IMR-90 (cell line): ENCODE data around the gene DUS2. TPM values are rescaled to one million over a fixed set of nuclear protein-coding genes. Genes with fewer than 3 reads are reported as not detected.

ENCODE experiments used
- ATAC-seq: fragments of 200-7000 bp; cut with Tn5 transposase; 2 replicates; pipeline ENCODE4 v1.9.1; 2020; ENCODE audit warnings: low read depth, mild to moderate bottlenecking, moderate library complexity
- BruUV-seq: library from RNA; stranded (reverse); fragments of 400-500 nt; replicated peaks from 2 replicates; lab custom pipeline; 2021; lab: Mats Ljungman, UMichigan
- CTCF ChIA-PET: fragments of 300-600 bp; formaldehyde crosslinking; extraction: SDS; loops from one replicate; lab custom pipeline; 2021; ENCODE audit warnings: antibody characterized with exemption; lab: Yijun Ruan, JAX
- POLR2A ChIA-PET: fragments of 300-600 bp; sonication (Branson Sonifier 250); formaldehyde crosslinking; loops from one replicate; lab custom pipeline; 2022; ENCODE audit warnings: antibody characterized with exemption; ENCODE audit not compliant: unreplicated experiment; lab: Charles Lee
- DNase-seq: peaks from one replicate; pipeline ENCODE4 v3.0.0; 2013
- H2AFZ ChIP-seq: replicated peaks from 2 replicates; pipeline ENCODE3; 2013; ENCODE audit warnings: low read length, mild to moderate bottlenecking; ENCODE audit not compliant: poor library complexity
- H2AK5ac ChIP-seq: 2 replicates; pipeline ENCODE4 v1.6.1; 2013; ENCODE audit warnings: low read depth, low read length, inconsistent platforms
- H2AK9ac ChIP-seq: replicated peaks from 2 replicates; pipeline ENCODE3; 2013; ENCODE audit warnings: mild to moderate bottlenecking, low read depth, low read length, moderate library complexity; ENCODE audit not compliant: poor library complexity
- H2BK120ac ChIP-seq: 2 replicates; pipeline ENCODE4 v1.6.1; 2013; ENCODE audit warnings: low read depth, low read length, inconsistent platforms
- H2BK15ac ChIP-seq: 3 replicates; pipeline ENCODE4 v1.6.1; 2013; ENCODE audit warnings: low read depth, low read length, inconsistent platforms
- H2BK20ac ChIP-seq: 2 replicates; pipeline ENCODE4 v1.6.1; 2013; ENCODE audit warnings: low read depth, mild to moderate bottlenecking, inconsistent platforms, low read length, moderate library complexity
- H2BK5ac ChIP-seq: 2 replicates; pipeline ENCODE4 v1.6.1; 2013; ENCODE audit warnings: mild to moderate bottlenecking, low read depth, low read length, inconsistent platforms; ENCODE audit not compliant: poor library complexity, severe bottlenecking
- H3K14ac ChIP-seq: replicated peaks from 2 replicates; pipeline ENCODE4 v1.6.1; 2013; ENCODE audit warnings: low read depth, low read length, inconsistent platforms
- H3K18ac ChIP-seq: 2 replicates; pipeline ENCODE4 v1.6.1; 2013; ENCODE audit warnings: low read depth, low read length, control low read depth
- H3K23ac ChIP-seq: 2 replicates; pipeline ENCODE4 v1.6.1; 2013; ENCODE audit warnings: low read depth, low read length, inconsistent platforms
- H3K27ac ChIP-seq: 2 replicates; pipeline ENCODE4 v1.5.1; 2013; ENCODE audit warnings: mild to moderate bottlenecking, control low read depth, low read length; ENCODE audit not compliant: insufficient read depth
- H3K27me3 ChIP-seq: 2 replicates; pipeline ENCODE4 v1.6.1; 2013; ENCODE audit warnings: low read length; ENCODE audit not compliant: control insufficient read depth, insufficient read depth
- H3K36me3 ChIP-seq: 2 replicates; pipeline ENCODE4 v1.6.1; 2013; ENCODE audit warnings: low read length, mixed read lengths; ENCODE audit not compliant: control insufficient read depth, insufficient read depth
- H3K4ac ChIP-seq: 2 replicates; pipeline ENCODE4 v1.6.1; 2013; ENCODE audit warnings: low read depth, low read length, inconsistent platforms
- H3K4me1 ChIP-seq: 2 replicates; pipeline ENCODE4 v1.6.1; 2013; ENCODE audit warnings: low read length, mixed read lengths; ENCODE audit not compliant: control insufficient read depth, insufficient read depth
- H3K4me2 ChIP-seq: 2 replicates; pipeline ENCODE4 v1.6.1; 2013; ENCODE audit warnings: low read depth, mild to moderate bottlenecking, control low read depth, low read length, moderate library complexity
- H3K4me3 ChIP-seq: 2 replicates; pipeline ENCODE4 v1.5.1; 2013; ENCODE audit warnings: low read depth, mild to moderate bottlenecking, control low read depth, low read length, moderate library complexity; ENCODE audit not compliant: insufficient read depth
- H3K56ac ChIP-seq: 2 replicates; pipeline ENCODE4 v1.6.1; 2013; ENCODE audit warnings: low read length, inconsistent platforms; ENCODE audit not compliant: insufficient read depth; ENCODE audit errors: extremely low read depth
- H3K79me1 ChIP-seq, 2 experiments: 2 replicates each; pipeline ENCODE4 v1.6.1; 2013; ENCODE audit warnings: low read length in 2 of 2, inconsistent platforms in 1 of 2, low read depth in 1 of 2
- H3K9ac ChIP-seq: 2 replicates; pipeline ENCODE4 v1.6.1; 2013; ENCODE audit warnings: low read depth, low read length, control low read depth
- H3K9me1 ChIP-seq: 2 replicates; pipeline ENCODE4 v1.6.1; 2013; ENCODE audit warnings: low read length, inconsistent platforms; ENCODE audit not compliant: insufficient read depth
- H3K9me3 ChIP-seq: 2 replicates; pipeline ENCODE4 v1.6.1; 2013; ENCODE audit warnings: low read length; ENCODE audit not compliant: control insufficient read depth, insufficient read depth
- H4K20me1 ChIP-seq: 2 replicates; pipeline ENCODE4 v1.6.1; 2013; ENCODE audit warnings: low read length, inconsistent platforms; ENCODE audit not compliant: insufficient read depth
- H4K5ac ChIP-seq: 2 replicates; pipeline ENCODE4 v1.6.1; 2013; ENCODE audit warnings: mild to moderate bottlenecking, low read depth, low read length, control low read depth
- H4K8ac ChIP-seq, 2 experiments: 2 replicates each; pipeline ENCODE4 v1.6.1; 2013; ENCODE audit warnings: low read depth in 2 of 2, low read length in 2 of 2, control low read depth in 1 of 2, inconsistent platforms in 1 of 2
- H4K91ac ChIP-seq: 2 replicates; pipeline ENCODE4 v1.6.1; 2013; ENCODE audit warnings: low read depth, low read length, inconsistent platforms; ENCODE audit not compliant: insufficient read depth
- BHLHE40 ChIP-seq: fragments of 150-350 bp; IDR thresholded peaks from 2 replicates; pipeline ENCODE4 v1.6.1; 2016; ENCODE audit warnings: mild to moderate bottlenecking, low read depth, low read length
- FOS ChIP-seq: fragments of 150-350 bp; IDR thresholded peaks from 2 replicates; pipeline ENCODE4 v1.6.1; 2016; ENCODE audit warnings: low read depth, low read length
- NFE2L2 ChIP-seq: fragments of 150-350 bp; IDR thresholded peaks from 2 replicates; pipeline ENCODE4 v1.6.1; 2016; ENCODE audit warnings: low read depth, mild to moderate bottlenecking, low read length
- RAD21 ChIP-seq: IDR thresholded peaks from 2 replicates; pipeline ENCODE4 v1.6.1; 2012; ENCODE audit warnings: low read length, improper control_type of control experiment
- RCOR1 ChIP-seq: IDR thresholded peaks from 2 replicates; pipeline ENCODE4 v1.6.1; 2012; ENCODE audit warnings: mild to moderate bottlenecking, low read length, improper control_type of control experiment; ENCODE audit not compliant: insufficient replicate concordance
- SMC3 ChIP-seq: fragments of 150-350 bp; IDR thresholded peaks from 2 replicates; pipeline ENCODE4 v1.6.1; 2016; ENCODE audit warnings: low read depth, mild to moderate bottlenecking, antibody characterized with exemption, low read length, moderate library complexity
- USF2 ChIP-seq: fragments of 150-350 bp; IDR thresholded peaks from 2 replicates; pipeline ENCODE4 v1.6.1; 2017; ENCODE audit warnings: mild to moderate bottlenecking, antibody characterized with exemption, low read length, low read depth
- WGBS, 2 experiments: methylation state at CpG; one replicate each; pipeline versions ENCODE4 v1.1.5 to v1.1.7; 2013; ENCODE audit warnings: missing lambda C conversion rate in 2 of 2; ENCODE audit not compliant: insufficient read length in 1 of 2; ENCODE audit errors: extremely low coverage in 2 of 2; 5-methylcytosine and 5-hydroxymethylcytosine counted together
- dilution Hi-C: fragments of 300-500 bp; cut with HindIII; formaldehyde crosslinking; loops from one replicate; pipeline ENCODE4 v1.14.3; 2018; ENCODE audit warnings: low sequenced_read_pairs; ENCODE audit not compliant: unreplicated experiment
- in situ Hi-C: fragments of 300-500 bp; cut with MboI; formaldehyde crosslinking; loops from 3 replicates; pipeline ENCODE4 v1.14.3; 2019; ENCODE audit warnings: low sequenced_read_pairs, inconsistent platforms, mixed read lengths
- intact Hi-C: fragments of 100-400 bp; cut with micrococcal nuclease; formaldehyde crosslinking; loops from 2 replicates; pipeline ENCODE4 v1.10.0; 2022
- polyA plus RNA-seq, 3 experiments: library from polyadenylated mRNA; depleted of rRNA; stranded (reverse); fragments of >200 nt; gene quantifications; 2 replicates each; pipeline ENCODE4 v1.2.3, GENCODE V29; 2012; ENCODE audit warnings: low replicate concordance in 1 of 3
- total RNA-seq: library from RNA; depleted of rRNA; stranded (reverse); fragments of >200 nt; gene quantifications from 2 replicates; pipeline ENCODE4 v1.2.3, GENCODE V29; 2012

The DUS2 gene
- total and polyA plus RNA-seq, 2 of the 4 experiments (the other 2 are of a cell fraction) = 15.8 to 30.5 TPM

GRCh38 chr16:68013440-68013839, 9.6 kb upstream of the DUS2 start:
- Histone ChIP-seq H3K9ac (no peak overlapping the region), H3K4me3 (no peak overlapping the region), H3K9me1 (peaks cover 2% of the 10 kb centered on the region; the same call in 1 of the 2 replicates), H3K36me3 (no peaks in the 10 kb centered on the region), H3K14ac (no peak overlapping the region), H3K56ac (no peak overlapping the region), H2BK120ac (no peak overlapping the region), H2AFZ (no peak overlapping the region), H2BK15ac (no peak overlapping the region), H3K18ac (no peak overlapping the region), H2AK5ac (no peak overlapping the region), H4K20me1 (no peaks in the 10 kb centered on the region), H2AK9ac (no peak overlapping the region), H3K27me3 (peaks cover 16% of the 10 kb centered on the region), H4K91ac (no peak overlapping the region), H4K8ac (no peak overlapping the region), H3K4ac (no peak overlapping the region), H2BK20ac (no peak overlapping the region), H3K4me2 (no peak overlapping the region), H3K23ac (no peak overlapping the region), H4K5ac (no peak overlapping the region), H3K79me1 (no peaks in the 10 kb centered on the region), H3K4me1 (no peaks in the 10 kb centered on the region), H3K27ac (no peak overlapping the region), H3K9me3 (no peaks in the 10 kb centered on the region), H2BK5ac (no peak overlapping the region)
- DNase-seq = no peak
- ChIA-PET POLR2A (no interaction called here), CTCF (interaction anchor here (0.6 kb wide), 1 partner anchor 79 kb away, joined by 4 read pairs; no protein-coding TSS in a partner anchor)
- dilution Hi-C loops = no loop called here
- in situ Hi-C loops = no loop called here
- ATAC-seq = no peak
- TF ChIP-seq SMC3 (no peak), BHLHE40 (no peak), RCOR1 (no peak), FOS (no peak), USF2 (no peak), NFE2L2 (no peak), RAD21 (no peak)
- no TSS peak for BruUV-seq
- no CpG with 5 or more reads among the region's 1 CpG for WGBS, 2 experiments
- intact Hi-C loops = no loop called here
